Urinary bladder (tissue), 4 donors: ENCODE results near the gene TEX12. TPM values are rescaled to one million over a fixed set of nuclear protein-coding genes. Genes with fewer than 3 reads are reported as not detected.

Source experiments
- DNase-seq: peaks from one replicate; pipeline ENCODE4 v3.0.0-alpha.2; 2015; ENCODE audit errors: extremely low spot score
- H3K27ac ChIP-seq: one replicate; pipeline ENCODE4 v1.5.1; 2013; ENCODE audit warnings: low read depth, mild to moderate bottlenecking, moderate library complexity
- H3K36me3 ChIP-seq: one replicate; pipeline ENCODE4 v1.6.1; 2013; ENCODE audit warnings: mild to moderate bottlenecking, moderate library complexity; ENCODE audit not compliant: insufficient read depth
- H3K4me1 ChIP-seq: one replicate; pipeline ENCODE4 v1.6.1; 2013; ENCODE audit warnings: mild to moderate bottlenecking, moderate library complexity; ENCODE audit not compliant: insufficient read depth
- H3K4me3 ChIP-seq: one replicate; pipeline ENCODE4 v1.5.1; 2013; ENCODE audit warnings: low read depth, low read length
- WGBS: extraction: QIAGEN DNeasy Blood & Tissue Kit; methylation state at CpG from one replicate; pipeline ENCODE4 v1.1.7; 2013; 5-methylcytosine and 5-hydroxymethylcytosine counted together
- polyA plus RNA-seq: library from polyadenylated mRNA; stranded (reverse); fragments of 200-250 nt; gene quantifications from one replicate; pipeline ENCODE4 v1.2.3, GENCODE V29; 2013
- total RNA-seq: library from RNA; depleted of rRNA; stranded (reverse); fragments of >200 nt; gene quantifications from one replicate; pipeline ENCODE4 v1.2.3, GENCODE V29; 2014
- donor health status: healthy with polysubstance abuse.
- donor health status: healthy.

TEX12 gene, protein sequence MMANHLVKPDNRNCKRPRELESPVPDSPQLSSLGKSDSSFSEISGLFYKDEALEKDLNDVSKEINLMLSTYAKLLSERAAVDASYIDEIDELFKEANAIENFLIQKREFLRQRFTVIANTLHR
- total RNA-seq (2.9 TPM), polyA plus RNA-seq (0.09 TPM)

DNA sequence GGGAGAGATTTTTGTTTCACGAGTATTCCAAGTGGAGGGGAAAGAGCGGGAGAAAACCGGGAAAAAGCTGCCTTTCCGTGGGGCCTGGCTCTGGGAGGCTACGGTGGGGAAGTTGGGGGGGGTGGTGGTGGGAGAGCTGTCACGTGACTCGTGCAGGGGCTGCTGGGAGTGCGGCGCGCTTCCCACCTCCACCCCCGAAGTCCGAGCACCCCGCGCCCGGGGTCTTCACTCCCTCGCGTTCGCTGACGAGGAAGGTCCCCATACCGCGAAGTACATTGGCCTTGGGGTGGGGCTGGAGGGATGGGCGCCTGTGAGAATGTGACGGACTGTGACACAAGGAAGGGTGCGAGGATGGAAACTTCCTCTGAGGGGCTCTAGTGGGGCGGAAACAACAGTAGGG is at the start of gene TEX12:
Gene TEX12, plus strand, starts transcription at position 228 of the 400 bp plus-strand sequence. CDS start 1,897 bp downstream, outside the sequence.
- DNase-seq: no peak
- Histone ChIP-seq H3K36me3 (no peaks in the 10 kb centered on the region), H3K27ac (no peak within 1 kb of the TSS), H3K4me1 (no peaks in the 10 kb centered on the region), H3K4me3 (no peak within 1 kb of the TSS)
- 79% methylated on average over 25 of the region's 25 CpGs for WGBS

DNA sequence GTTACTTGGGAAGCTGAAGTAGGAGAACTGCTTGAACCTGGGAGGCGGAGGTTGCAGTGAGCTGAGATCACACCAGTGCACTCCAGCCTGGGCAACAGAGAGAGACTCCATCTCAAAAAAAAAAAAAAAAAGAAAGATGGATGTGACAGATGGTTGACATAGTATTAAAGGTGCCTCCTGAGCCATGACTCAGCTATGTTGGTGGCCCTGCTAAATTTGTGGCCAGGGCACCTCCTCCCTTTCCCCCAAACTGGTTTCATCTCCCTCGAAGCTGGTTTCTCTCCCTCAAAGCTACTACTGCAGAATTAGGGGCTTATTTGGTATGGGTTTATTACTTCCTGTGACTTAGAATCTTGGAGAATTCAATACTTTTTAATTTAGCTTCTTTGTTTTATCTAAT is 49.0 kb upstream of the TEX12 start:
- H3K4me1 ChIP-seq: no peaks in the 10 kb centered on the region
- 85% methylated on average over 2 of the region's 2 CpGs for WGBS
- DNase-seq: no peak
- H3K36me3 ChIP-seq: no peaks in the 10 kb centered on the region
- H3K27ac ChIP-seq: no peak overlapping the region
- no peak overlapping the region for H3K4me3 ChIP-seq

DNA sequence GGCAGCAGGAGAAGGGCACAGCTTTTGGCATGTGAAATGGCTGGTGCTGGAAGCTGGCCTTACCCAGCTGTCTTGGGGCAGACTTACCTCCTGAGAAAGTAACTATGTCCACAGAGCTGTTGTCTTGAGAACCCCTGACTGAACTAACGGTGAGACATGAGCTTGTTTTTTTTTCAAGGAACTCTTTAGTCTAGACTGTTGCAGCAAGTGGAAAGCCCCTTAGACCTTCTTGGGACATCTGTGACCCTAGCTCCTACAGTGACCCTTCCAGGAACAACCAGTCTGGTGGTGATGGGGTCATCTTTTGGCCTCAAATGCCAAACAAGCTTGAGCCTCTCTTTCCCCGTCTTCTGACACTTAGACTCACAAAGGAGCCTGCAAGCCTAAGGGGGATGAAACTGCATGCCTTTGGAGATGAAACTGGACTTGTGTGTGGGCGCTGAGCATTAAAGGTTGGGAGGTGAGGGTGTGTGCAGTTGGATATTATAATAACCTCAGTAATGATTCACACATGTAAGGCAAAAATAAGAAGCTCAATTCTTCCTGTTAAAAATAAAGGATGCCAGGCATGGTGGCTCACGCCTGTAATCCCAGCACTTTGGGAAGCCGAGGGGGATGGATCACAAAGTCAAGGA is 45.1 kb upstream of the TEX12 start:
- no peak overlapping the region for H3K4me3 ChIP-seq
- no peaks in the 10 kb centered on the region for H3K36me3 ChIP-seq
- WGBS: 93% methylated on average over 5 of the region's 5 CpGs
- no peaks in the 10 kb centered on the region for H3K4me1 ChIP-seq
- no peak overlapping the region for H3K27ac ChIP-seq
- no peak for DNase-seq

DNA sequence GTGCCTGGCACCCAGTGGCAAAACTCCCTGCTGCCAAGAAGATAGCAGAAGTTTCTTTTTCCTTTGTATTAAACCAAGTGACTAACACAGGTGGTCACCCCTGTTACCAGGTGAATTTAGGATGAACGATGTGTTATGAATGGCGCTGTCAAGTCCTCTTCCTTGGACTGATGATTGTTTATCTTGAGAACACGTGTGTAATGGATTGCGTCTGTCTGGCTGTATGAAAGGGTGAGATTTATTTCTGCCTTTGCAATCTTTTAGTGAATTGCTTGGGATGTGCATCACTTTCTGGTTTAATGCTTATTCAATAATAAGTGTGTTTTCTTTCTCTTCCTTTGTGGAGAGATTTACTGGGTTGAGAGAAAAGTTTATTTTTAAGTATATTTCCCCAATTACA is 44.0 kb upstream of the TEX12 start:
- no peaks in the 10 kb centered on the region for H3K4me1 ChIP-seq
- no peak overlapping the region for H3K27ac ChIP-seq
- no peak for DNase-seq
- no peaks in the 10 kb centered on the region for H3K36me3 ChIP-seq
- H3K4me3 ChIP-seq: no peak overlapping the region
- WGBS: 65% methylated on average over 4 of the region's 4 CpGs

DNA sequence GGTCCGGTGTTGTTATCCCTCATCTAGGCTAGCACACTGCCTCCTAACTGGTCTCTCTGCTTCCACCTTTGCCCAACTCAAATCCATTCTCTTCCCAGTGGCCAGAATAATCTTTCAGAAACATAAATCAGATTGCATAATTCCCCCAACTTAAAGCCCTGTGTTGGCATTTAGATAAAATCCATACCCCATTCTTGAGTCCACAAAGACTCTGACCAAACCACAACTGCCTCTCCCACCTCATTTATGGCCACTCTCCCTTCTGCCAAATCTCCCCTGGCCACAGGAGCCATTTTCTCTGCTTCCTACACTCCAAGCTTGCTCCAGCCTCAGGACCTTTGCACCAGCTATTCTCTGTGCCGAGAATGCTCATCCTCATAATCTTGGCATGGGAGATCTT is 40.1 kb upstream of the TEX12 start:
- DNase-seq: no peak
- no peak overlapping the region for H3K27ac ChIP-seq
- no peaks in the 10 kb centered on the region for H3K4me1 ChIP-seq
- H3K4me3 ChIP-seq: no peak overlapping the region
- 96% methylated on average over 2 of the region's 2 CpGs for WGBS
- H3K36me3 ChIP-seq: no peaks in the 10 kb centered on the region

DNA sequence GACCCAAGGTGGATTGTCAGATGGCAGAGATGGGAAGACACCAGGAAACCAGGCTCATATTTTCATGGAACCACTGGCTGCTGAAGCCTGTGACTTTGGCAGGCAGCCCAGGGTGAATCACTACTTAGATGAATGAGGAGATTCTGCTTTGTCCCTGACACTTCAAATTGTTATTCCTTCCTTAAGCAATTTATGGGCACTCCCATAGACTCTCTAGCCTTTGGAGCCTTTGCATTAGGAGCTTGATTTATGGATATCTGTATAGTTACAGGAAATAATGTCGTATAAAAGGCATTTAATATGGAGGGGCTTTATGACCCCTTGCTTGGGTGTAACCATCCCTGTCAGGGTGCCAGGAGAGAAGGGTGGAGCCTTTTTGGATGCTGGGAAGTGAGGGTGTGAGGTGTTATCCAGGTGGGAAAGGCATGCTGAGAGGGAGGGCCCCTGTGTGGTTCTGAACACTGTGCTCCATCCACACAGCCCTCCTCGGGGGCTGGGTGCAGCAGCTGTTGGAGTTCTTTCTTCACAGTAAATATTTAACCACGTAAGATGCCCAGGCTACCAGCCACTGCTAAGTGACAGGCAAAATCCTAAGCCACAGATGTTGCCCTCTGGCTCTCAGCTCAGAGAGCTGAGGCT is 38.6 kb upstream of the TEX12 start:
- 41% methylated on average over 3 of the region's 3 CpGs for WGBS

DNA sequence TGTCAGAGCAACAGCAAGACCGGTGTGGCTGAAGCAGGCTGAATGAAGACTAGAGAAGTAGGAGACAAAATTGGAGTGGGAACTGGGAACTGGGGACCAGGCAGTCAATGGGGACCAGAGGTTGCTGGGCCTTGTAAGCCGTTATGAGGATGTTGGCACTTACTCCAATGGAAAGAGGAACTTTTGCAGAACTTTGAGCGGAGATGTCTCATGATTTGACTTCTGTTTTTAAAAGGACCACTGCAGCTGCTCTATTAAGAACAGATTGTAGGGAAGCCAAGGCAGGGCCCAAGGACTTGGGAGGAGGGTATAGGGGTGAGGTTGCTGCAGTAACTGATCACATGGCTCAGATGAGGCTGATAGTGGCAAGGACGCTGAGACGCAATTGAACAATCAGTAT is 37.5 kb upstream of the TEX12 start:
- no peak for DNase-seq
- no peaks in the 10 kb centered on the region for H3K4me1 ChIP-seq

More for the DNA sequence above, 38.6 kb upstream of the TEX12 start:
- no peak for DNase-seq
- H3K4me1 ChIP-seq: no peaks in the 10 kb centered on the region
- no peaks in the 10 kb centered on the region for H3K36me3 ChIP-seq
- no peak overlapping the region for H3K27ac ChIP-seq
- no peak overlapping the region for H3K4me3 ChIP-seq

DNA sequence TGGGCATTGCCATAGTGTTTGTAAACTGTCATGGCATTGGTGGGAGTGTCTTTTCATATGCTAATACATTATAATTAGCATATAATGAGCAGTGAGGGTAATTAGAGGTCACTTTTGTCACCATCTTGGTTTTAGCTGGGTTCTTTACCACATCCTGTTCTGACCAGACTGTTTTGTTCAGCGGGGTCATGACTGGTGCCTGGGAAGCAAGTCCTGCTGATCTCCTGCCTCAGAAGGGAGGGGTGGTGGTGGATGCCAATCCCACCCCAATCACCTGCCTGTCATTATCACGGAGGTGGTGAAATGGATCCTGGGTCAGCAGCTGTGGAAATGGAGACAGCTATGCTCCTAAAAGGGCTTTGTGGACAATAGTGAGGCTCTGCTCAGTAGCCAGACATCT is 34.4 kb upstream of the TEX12 start:
- H3K4me3 ChIP-seq: no peak overlapping the region
- no peaks in the 10 kb centered on the region for H3K4me1 ChIP-seq
- H3K36me3 ChIP-seq: no peaks in the 10 kb centered on the region
- WGBS: 54% methylated on average over 2 of the region's 2 CpGs
- no peak overlapping the region for H3K27ac ChIP-seq
- no peak for DNase-seq

More for the DNA sequence above, 37.5 kb upstream of the TEX12 start:
- Histone ChIP-seq H3K36me3 (no peaks in the 10 kb centered on the region), H3K27ac (no peak overlapping the region), H3K4me3 (no peak overlapping the region)
- WGBS: 85% methylated on average over 5 of the region's 5 CpGs

DNA sequence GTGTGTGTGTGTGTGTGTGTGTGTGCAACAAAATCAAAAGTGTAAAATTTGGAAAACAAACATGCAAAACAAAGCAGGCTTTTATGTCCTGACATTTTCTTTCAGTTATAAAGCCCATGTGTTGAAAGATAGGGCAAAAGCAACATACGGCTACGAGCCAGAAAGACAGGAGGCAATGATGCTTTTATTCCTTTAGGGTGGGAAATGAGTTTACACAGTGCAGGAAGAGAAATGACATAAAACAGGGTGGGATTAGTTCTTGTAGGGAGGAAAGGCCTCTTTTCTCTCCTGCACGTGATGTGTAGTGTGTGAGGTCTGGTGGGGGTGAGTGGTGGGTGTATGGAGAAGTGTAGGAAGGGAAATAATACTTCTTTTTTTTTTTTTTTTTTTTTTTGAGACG is 32.7 kb upstream of the TEX12 start:
- H3K27ac ChIP-seq: no peak overlapping the region
- H3K4me3 ChIP-seq: no peak overlapping the region
- no peaks in the 10 kb centered on the region for H3K36me3 ChIP-seq
- DNase-seq: no peak
- no peaks in the 10 kb centered on the region for H3K4me1 ChIP-seq
- 79% methylated on average over 3 of the region's 4 CpGs for WGBS

DNA sequence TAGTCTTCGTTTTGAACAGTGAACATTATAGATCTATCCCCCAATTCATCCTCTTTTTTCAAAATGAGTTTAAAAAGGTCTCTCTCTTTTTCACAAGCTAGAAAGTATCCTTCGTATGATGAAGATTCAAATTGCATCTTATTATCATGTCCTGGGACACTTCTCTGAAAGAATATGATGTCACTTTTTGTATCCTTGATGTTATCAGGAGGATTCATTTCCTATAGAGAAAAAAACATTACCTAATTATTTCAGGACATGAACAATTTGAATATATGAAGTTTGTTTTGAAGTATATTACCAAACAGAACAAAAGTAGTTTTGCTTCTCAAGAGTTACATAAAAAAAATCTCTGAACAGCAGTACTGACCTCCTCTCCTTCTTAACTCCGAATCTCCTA is 23.6 kb upstream of the TEX12 start:
- Histone ChIP-seq H3K4me3 (no peak overlapping the region), H3K4me1 (no peaks in the 10 kb centered on the region), H3K36me3 (no peaks in the 10 kb centered on the region), H3K27ac (no peak overlapping the region)
- DNase-seq: no peak
- 91% methylated on average over 3 of the region's 3 CpGs for WGBS

DNA sequence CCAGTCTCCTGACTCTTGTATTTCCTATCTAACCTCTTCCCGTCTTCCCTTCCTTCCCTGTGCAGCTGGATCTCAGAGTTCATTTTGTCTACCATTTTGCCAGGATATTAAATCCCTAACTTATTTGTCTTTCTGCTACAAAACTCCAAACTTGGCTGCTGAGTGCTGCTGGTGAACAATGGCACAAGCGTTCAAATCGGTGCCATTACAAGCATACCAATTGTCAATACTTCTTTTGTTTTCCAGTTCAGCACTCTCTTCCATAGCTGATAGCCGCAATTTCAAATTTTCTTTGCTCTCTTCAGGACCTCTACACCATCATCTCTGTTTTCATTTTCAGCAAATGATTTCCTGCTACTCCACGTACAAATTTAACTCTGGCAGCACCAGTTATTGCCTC is 16.7 kb upstream of the TEX12 start:
- Histone ChIP-seq H3K27ac (no peak overlapping the region), H3K4me3 (no peak overlapping the region), H3K4me1 (no peaks in the 10 kb centered on the region), H3K36me3 (no peaks in the 10 kb centered on the region)
- WGBS: 76% methylated on average over 5 of the region's 5 CpGs
- no peak for DNase-seq

DNA sequence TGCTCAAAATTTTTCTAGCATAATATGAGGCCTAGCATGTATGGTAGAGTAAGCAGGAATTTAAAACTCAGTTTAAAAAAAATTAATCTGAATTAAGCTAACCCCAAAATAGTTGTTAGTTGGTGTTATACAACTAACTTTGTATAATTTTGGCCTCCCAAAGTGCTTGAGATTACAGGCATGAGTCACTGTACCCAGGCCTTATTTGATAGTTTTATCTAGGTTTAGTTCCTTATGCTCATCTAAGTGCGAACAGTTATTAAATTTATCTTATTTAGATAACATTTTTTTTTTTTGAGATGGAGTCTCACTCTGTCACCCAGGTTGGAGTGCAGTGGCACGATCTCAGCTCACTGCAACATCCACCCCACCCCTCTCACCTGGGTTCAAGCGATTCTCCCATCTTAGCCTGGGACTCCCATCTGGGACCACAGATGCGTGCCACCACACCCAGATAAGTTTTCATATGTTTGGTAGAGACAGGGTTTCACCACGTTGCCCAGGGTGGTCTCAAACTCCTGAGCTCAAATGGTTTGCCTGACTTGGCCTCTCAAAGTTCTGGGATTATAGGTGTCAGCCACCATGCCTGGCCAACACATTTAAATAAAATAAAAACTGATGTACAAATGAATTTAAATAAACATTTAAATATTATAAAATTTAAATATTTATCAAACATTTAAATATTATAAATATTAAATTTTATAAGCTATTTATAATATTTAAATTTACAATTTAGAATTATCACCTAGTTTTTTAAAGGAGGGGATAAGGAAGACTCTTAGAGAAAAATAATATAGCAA is 10.8 kb upstream of the TEX12 start:
- no peak for DNase-seq
- H3K27ac ChIP-seq: no peak overlapping the region
- H3K4me3 ChIP-seq: no peak overlapping the region
- H3K4me1 ChIP-seq: no peaks in the 10 kb centered on the region
- 84% methylated on average over 5 of the region's 5 CpGs for WGBS
- H3K36me3 ChIP-seq: no peaks in the 10 kb centered on the region

DNA sequence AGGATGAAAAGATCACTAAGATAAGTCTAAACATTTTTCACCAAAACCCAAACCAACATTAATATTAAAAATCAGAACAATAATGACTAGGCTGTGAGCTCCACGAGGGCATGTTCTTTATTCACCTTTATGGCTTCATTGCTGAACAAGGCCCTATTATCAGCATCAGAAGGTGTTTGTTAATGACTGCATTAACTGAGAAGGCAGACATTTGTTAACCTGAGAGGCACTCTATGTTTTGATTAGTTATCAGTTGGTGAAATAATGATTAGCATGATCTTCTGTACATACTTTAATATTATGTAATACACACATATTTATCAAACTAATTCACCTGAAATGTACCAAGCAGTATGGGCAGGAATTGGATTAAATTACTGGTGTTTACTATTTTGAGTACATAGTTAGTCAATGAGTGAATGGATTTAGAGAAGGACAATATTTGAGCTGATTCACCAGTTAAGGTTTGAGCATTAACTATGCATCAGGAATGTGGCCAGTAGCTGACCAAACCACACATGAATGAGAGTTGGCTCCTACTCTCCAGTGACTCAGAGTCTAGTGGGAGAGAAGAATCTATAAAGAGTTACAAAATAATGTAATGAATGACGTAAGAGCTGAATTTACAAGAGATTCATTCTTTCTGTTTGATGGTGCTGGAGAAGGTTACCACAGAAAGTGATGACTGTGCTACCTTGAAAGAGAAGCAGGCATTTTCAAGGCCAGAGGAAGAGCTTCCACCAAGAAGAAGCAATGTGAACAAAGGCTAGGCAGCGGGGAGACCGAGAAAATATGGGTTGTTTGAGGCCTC is 10.0 kb upstream of the TEX12 start:
- Histone ChIP-seq H3K4me3 (no peak overlapping the region), H3K4me1 (no peaks in the 10 kb centered on the region), H3K36me3 (no peaks in the 10 kb centered on the region), H3K27ac (no peak overlapping the region)
- DNase-seq: no peak
- 72% methylated on average over 4 of the region's 4 CpGs for WGBS
